PFSK-1 (cell line): Measurements from ENCODE around the gene CST8.

Source experiments
- FOXP2 ChIP-seq: optimal IDR thresholded peaks from 2 replicates; pipeline ENCODE3; 2011; ENCODE audit warnings: borderline replicate concordance, control low read depth, inconsistent platforms; ENCODE audit not compliant: insufficient read depth; ENCODE audit errors: extremely low read length, extremely low read depth
- POLR2AphosphoS5 ChIP-seq: IDR thresholded peaks from 2 replicates; pipeline ENCODE4 v1.6.1; 2012; ENCODE audit warnings: low read depth, mild to moderate bottlenecking, control low read depth, low read length, moderate library complexity
- REST ChIP-seq, 2 experiments: IDR thresholded peaks; 2 replicates each; pipeline versions ENCODE4 v1.6.1 to v1.8.0; 2011 to 2012; ENCODE audit warnings: low read depth in 2 of 2, low read length in 2 of 2, control low read depth in 1 of 2, inconsistent platforms in 1 of 2, mild to moderate bottlenecking in 1 of 2, moderate library complexity in 1 of 2; ENCODE audit not compliant: insufficient read depth in 1 of 2
- SIN3A ChIP-seq: IDR thresholded peaks from 2 replicates; pipeline ENCODE4 v1.6.1; 2012; ENCODE audit warnings: mild to moderate bottlenecking, low read length, moderate library complexity, borderline replicate concordance; ENCODE audit not compliant: insufficient read depth
- TAF1 ChIP-seq: IDR thresholded peaks from 2 replicates; pipeline ENCODE4 v1.6.1; 2012; ENCODE audit warnings: low read length, control low read depth, borderline replicate concordance; ENCODE audit not compliant: insufficient read depth

CST8 gene

DNA sequence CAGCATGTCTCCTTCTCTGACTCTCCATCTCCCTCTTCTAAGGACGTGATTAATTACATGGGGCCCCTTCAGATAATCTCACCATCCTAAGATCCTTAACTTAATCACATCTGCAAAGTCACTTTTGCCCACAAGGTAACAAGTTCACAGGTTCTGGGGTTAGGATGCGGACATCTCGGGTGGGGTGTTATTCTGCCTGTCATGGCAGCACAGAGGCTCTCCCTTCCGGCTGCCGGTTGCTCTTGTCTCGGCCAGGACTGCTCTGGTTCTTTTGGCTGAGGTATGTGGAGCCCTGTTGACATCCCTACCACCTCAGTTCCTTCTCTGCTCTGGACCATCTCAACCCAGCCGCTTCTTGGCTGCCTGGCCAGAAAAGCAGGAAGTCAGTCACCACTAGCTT, 34.0 kb upstream of the CST8 start:
- TF ChIP-seq REST (IDR thresholded peaks at IDR 0.05; ENCODE audit: insufficient read depth in 1 of 2, low read depth in 2 of 2, low read length in 2 of 2), result no peak
- no peak for TF ChIP-seq FOXP2
- TF ChIP-seq POLR2AphosphoS5, result no peak
- TF ChIP-seq SIN3A, result no peak
- TF ChIP-seq TAF1, result no peak

DNA sequence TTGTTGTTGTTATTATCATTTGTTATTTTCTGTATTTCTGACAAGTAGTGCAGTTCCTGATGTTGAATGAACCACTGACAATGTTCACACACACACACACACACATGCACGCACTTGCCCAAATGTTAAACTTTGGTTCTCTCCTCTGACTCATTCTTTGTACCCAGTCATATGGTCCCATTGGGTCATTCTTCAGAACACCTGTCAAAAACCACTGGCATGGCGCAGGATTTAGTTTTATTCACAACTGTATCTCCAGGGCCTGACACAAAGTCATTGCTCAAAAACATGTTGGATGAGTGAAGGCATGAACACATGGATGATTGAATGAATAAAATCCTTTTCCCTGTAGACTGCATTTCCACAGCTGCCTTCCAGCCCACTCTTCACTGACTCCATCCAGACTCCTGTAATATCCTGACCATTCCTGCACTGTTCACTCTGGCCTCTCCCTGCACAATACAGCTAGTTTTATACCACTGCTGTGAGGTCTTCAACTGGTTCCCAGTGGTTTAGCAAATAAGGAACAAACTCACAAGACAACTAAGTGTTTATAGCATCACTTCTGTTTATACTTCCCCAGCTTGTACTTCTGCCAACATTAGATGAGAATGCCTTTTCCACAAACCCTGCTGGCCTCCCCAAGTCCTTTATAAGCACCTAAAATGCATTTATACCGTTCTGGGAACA, 31.3 kb upstream of the CST8 start:
- TF ChIP-seq FOXP2 (no peak), REST (IDR thresholded peaks at IDR 0.05; ENCODE audit: insufficient read depth in 1 of 2, low read depth in 2 of 2, low read length in 2 of 2) (no peak), POLR2AphosphoS5 (no peak), TAF1 (no peak), SIN3A (no peak)

DNA sequence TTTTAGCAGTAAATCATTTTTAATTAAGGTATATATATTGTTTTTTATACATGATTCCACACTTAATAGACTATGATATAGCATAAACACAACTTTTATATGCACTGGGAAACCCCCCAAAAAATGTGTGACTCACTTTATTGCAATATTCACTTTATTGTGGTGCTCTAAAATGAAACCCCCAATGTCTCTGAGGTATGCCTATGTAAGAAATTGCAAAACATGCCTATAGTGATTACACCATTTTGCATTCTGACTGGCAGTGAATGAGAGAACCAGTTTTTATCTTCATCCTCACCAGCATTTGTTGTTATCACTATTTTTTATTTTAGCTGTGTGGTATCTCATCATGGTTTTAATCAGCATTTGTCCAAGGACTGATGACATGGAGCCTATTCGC, 29.7 kb upstream of the CST8 start:
- no peak for TF ChIP-seq REST (IDR thresholded peaks at IDR 0.05; ENCODE audit: insufficient read depth in 1 of 2, low read depth in 2 of 2, low read length in 2 of 2)
- TF ChIP-seq SIN3A, result no peak
- TF ChIP-seq POLR2AphosphoS5, result no peak
- no peak for TF ChIP-seq FOXP2
- TF ChIP-seq TAF1, result no peak

DNA sequence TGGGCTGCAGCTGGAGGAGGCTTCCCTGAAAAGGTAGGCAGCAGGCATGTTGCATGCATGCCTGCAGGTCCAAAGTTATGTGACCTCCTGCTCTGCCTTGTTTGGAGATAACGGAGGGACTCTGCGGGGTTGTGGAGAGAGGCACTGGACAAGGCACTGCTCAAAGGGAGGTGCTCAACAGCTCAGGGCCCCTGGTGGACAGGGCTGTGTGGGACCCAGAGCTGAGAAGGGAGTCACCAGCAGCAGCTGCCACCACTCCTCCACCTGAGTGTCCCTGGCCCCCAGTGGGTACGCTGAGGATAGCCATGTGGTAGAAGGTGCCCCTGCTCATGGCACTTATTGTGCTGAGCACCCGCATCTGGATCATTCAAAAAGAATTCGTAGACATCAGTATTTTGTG, 15.5 kb upstream of the CST8 start:
- TF ChIP-seq TAF1, result no peak
- TF ChIP-seq SIN3A, result no peak
- TF ChIP-seq POLR2AphosphoS5, result no peak
- no peak for TF ChIP-seq FOXP2
- TF ChIP-seq REST (IDR thresholded peaks at IDR 0.05; ENCODE audit: insufficient read depth in 1 of 2, low read depth in 2 of 2, low read length in 2 of 2), result no peak
